Subcutaneous adipose tissue (tissue), 4 donors: ENCODE measurements around the gene POLR3A. TPM values are rescaled to one million over a fixed set of nuclear protein-coding genes. Genes with fewer than 3 reads are reported as not detected.

Experiments used
- total RNA-seq, 4 donors: library from RNA; depleted of rRNA; stranded (reverse); fragments of >200 nt; gene quantifications; one replicate each; pipeline ENCODE4 v1.1.0, GENCODE V29; 2016
- TF ChIP-seq, protein P1 (sequence below): fragments of 450-650 bp; IDR thresholded peaks from one replicate; pipeline ENCODE4 v1.5.1; 2016; ENCODE audit warnings: low read depth, mild to moderate bottlenecking, control low read depth, antibody characterized with exemption, moderate library complexity

The POLR3A gene
- total RNA-seq, 4 donors from 2014 or later: 9.9 to 14.3 (median 12.0) TPM

DNA sequence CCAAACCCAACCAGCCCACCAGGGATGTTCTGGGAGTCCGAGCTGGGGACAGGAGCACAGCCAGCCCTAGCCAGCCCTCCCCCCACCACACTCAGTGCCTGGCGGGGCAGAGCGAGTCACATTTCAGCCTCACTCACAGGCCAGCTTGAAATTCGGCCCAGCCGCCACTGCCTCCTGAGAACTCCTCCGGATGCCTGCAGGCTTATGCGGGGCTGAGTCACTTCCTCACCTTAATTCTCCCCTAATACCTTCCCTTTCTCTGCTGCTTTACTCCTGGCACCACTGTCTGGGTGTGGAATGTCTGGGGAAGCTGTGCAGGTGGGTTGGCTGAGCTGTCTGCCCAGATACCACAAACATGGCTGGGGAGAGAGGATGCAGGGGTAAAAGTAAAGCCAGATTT lies 80.1 kb downstream of the POLR3A start:
- TF ChIP-seq, protein P1, sequence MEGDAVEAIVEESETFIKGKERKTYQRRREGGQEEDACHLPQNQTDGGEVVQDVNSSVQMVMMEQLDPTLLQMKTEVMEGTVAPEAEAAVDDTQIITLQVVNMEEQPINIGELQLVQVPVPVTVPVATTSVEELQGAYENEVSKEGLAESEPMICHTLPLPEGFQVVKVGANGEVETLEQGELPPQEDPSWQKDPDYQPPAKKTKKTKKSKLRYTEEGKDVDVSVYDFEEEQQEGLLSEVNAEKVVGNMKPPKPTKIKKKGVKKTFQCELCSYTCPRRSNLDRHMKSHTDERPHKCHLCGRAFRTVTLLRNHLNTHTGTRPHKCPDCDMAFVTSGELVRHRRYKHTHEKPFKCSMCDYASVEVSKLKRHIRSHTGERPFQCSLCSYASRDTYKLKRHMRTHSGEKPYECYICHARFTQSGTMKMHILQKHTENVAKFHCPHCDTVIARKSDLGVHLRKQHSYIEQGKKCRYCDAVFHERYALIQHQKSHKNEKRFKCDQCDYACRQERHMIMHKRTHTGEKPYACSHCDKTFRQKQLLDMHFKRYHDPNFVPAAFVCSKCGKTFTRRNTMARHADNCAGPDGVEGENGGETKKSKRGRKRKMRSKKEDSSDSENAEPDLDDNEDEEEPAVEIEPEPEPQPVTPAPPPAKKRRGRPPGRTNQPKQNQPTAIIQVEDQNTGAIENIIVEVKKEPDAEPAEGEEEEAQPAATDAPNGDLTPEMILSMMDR: no peak

DNA sequence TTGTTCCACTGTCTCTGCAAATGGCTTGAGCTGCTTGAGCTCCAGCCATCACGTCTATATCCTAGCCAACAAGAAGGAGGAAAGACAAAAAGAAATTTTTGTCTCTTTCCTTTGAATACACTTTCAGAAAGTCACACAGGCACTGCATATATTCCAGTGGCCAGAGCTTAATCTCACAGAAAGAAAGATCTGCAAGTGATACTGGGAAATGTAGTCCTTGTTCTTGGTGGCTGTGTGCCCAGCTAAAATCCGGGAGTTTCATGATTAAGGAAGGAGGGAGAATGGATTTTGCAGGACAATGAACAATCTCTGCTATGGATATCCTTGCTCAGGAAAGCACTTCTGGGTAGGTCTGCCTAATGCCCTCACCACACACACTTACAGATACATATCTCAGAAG lies 83.2 kb downstream of the POLR3A start:
- TF ChIP-seq, protein P1: no peak

DNA sequence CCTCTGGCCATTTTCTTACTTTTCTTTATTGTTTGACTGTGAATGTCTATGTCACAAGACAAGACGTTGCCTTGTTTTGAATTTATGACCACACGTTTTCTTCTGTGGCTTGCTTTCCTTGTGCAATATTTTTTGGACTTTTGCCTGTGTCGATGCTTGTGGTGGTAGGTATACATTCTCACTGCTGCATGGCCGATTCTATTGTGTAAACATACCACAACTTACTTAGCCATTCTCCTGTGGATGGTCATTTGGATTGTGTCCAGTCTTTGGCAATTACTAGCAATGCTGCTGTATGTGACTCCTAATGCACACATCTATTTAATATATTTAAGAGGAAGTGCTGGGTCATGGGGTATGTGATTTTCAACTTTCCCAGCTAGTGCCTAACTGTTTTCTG lies 84.8 kb downstream of the POLR3A start:
- TF ChIP-seq, protein P1: no peak

DNA sequence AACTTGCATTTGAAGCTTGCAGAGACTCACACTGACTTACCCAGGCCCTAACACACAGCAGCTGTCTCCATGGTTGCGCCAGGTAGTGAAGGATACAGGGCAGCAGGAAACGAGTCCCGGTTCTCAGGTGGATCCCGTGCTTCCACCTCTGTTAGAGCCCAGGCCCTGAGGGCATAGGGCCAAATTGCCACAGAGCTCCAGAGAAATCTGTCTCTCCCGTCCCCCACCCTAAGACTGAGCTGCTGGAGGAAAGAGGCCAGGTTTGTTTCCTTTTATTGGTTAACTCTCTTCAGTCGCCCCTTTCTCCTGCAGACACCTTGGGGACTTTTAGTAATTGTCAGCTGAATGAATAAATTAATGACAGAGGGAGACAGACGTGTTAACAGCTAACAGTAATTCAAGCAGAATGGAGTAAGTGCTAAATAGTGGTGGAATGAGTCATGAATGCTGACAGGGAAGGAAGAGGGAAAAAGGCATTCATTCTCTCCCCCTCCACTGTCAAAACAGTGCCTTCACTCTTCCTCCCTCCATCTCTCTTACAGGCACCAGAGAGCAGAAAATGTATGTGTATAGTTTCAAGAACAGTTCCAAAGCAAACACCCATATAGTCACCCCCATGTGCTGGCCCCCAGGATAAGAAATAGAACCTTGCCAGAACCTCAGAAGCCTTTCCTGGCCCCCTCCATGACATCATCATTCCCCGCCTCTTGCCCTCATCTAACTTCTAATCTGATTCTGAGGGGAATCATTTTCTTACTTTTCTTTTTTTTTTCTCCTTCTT lies 86.0 kb downstream of the POLR3A start:
- TF ChIP-seq, protein P1: no peak

DNA sequence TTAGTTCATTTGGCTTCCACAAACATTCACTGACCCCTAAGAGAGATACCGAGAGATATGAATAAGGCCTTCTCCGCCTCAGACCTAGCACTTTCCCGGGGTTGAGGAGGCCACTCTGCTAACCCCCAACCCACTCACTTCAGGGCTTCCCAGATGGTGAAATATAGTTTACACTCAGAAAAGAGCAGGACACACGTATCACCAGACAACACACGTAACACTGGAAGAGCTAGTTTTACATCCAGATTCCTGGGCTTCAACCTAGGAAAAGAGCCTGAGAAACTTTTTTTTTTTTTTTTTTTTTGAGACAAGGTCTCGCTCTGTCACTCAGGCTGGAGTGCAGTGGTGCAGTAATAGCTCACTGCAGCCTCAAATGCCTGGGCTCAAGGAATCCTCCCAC lies 87.5 kb downstream of the POLR3A start:
- TF ChIP-seq, protein P1: no peak

DNA sequence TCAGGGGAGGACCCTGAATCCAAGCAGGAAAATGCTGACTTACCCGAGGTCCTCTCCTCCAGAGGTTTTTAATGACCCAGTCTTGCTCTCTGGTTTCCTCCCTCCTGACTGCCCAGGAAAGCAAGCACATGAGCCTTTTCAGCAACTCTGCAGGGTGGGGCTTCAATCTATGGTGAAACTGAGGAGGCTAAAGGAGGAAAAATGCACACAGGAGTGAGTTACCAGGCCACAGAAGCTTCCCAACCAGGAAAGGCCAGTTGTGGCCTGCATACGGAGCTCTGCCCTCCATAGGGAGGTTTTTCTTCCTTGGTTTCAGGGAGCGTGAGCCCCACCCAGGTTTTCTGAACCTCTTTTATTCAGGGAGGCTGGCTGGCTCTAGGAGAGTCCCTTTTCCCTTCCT lies 88.7 kb downstream of the POLR3A start:
- TF ChIP-seq, protein P1: no peak

DNA sequence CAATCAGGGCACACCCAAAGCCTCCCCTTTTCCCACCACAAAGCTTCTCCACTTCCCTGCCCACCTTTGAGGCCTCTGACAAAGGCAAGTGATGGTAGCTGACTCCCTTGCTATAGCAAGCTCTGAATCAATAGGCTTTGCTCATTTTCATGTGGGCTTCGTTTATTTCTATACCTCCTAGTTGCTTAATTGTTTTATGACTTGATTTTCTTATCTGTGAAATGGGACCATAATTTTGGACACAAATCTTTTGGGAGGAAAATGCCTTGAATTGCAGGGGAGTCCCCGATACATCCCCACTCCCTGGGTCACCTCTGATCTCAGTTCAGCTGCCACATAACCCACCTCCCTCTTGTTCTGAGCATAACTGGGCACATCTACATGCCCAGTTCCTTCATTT lies 89.1 kb downstream of the POLR3A start:
- TF ChIP-seq, protein P1: no peak
